ENCODE data around the gene CDK3.
"Not testable (repeated sequence)": the region's sequence is repeated elsewhere in the genome, so short reads cannot be mapped to it uniquely, and the experiment has no call there.

The CDK3 gene

DNA sequence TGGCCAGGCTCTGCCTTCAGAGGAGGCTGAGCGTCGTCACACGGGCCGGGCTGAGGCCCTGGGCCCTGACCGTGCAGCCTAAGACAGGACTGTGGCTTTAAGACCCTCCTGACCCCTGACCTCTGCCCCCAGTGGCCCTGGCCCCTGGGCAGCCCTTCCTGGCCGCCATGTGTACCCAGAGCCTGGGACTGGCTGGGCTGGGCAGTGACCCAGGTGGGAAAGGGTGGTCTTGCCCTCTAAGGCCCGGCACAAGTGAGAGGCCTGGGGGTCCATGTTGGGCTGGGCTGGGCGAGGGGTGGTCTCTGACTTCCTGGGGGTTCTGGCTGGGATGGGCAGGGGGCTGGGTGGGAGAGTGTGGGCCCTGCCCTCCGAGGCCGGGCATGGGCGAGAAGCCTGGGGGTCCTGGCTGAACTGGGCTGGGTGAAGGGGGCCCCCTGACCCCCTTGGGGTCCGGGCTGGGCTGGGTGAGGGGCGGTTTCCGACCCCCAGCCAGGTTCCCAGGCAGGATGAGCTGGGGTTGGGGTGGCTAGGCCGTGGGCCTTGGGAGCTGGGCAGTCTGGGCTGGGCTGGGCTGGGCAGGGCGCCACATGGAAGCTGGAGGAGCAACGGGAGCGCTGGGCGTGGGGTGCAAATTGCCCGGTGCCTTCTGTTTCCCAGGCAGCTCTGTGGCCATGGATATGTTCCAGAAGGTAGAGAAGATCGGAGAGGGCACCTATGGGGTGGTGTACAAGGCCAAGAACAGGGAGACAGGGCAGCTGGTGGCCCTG, at the start of gene CDK3:
Gene CDK3 (plus strand): TSS at position 101 of the 767 bp plus-strand sequence. CDS start 571 bp downstream, at position 672.
- Histone ChIP-seq H3K27me3 (ENCODE audit: insufficient read depth, low read length) (no peaks in the 10 kb centered on the region), H3K9me3 (ENCODE audit: low read length) (no peaks in the 10 kb centered on the region), H3K4me1 (ENCODE audit: insufficient read depth, low read length) (no peaks in the 10 kb centered on the region), H2AFZ (ENCODE audit: low read depth, low read length) (no peak within 1 kb of the TSS), H3K4me3 (ENCODE audit: low read length) (no peak within 1 kb of the TSS), H3K36me3 (ENCODE audit: insufficient read depth, low read length) (peaks cover 9% of the 10 kb centered on the region)

GRCh38 chr17:75950855-75951554, 49.6 kb upstream of the CDK3 start:
- no peaks in the 10 kb centered on the region for H3K27me3 ChIP-seq (ENCODE audit: insufficient read depth, low read length)
- no peak overlapping the region for H3K4me3 ChIP-seq (ENCODE audit: low read length)
- no peak overlapping the region for H2AFZ ChIP-seq (ENCODE audit: low read depth, low read length)
- no peaks in the 10 kb centered on the region for H3K9me3 ChIP-seq (ENCODE audit: low read length)
- H3K36me3 ChIP-seq (ENCODE audit: insufficient read depth, low read length), result peaks cover 77% of the 10 kb centered on the region
- H3K4me1 ChIP-seq (ENCODE audit: insufficient read depth, low read length), result no peaks in the 10 kb centered on the region

- Histone ChIP-seq H3K4me1 (ENCODE audit: insufficient read depth, low read length) (no peaks in the 10 kb centered on the region), H2AFZ (ENCODE audit: low read depth, low read length) (no peak overlapping the region), H3K36me3 (ENCODE audit: insufficient read depth, low read length) (peaks cover 26% of the 10 kb centered on the region), H3K4me3 (ENCODE audit: low read length) (no peak overlapping the region), H3K27me3 (ENCODE audit: insufficient read depth, low read length) (no peaks in the 10 kb centered on the region), H3K9me3 (ENCODE audit: low read length) (no peaks in the 10 kb centered on the region)
These were observed 41.4 kb upstream of the CDK3 start for GRCh38 chr17:75959051-75959838.

DNA sequence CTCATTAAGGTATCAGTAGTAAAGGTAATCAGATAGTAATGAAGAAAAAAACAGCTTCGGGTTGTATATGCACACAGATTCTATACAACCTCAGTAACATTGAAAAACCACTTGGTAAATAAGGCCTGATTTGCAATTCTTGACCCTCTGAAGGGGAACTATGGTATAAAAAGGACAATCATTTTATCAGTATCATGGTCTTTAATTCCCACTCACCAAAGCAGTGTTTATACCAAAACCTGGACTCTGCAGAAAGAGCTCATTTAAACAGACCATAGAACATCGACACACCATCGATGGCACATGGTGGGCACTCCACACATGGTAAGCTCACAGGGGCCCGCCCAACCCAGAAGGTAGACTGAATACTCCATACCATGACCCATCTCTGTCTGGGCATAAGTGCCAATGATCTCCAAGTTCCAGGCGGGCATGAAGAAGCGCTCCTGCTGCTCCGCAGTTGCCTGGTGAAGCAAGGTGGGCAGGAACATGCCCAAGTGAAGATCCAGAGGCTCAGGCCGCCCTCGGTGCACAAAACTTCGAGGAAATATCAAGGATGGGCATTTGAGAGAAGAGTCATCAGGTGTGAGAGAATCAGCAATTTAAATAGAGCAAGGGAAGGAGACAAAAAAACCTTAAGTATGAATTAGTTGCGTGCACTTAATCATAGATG, 40.7 kb upstream of the CDK3 start:
- no peak overlapping the region for H2AFZ ChIP-seq (ENCODE audit: low read depth, low read length)
- H3K9me3 ChIP-seq (ENCODE audit: low read length), result no peaks in the 10 kb centered on the region
- H3K27me3 ChIP-seq (ENCODE audit: insufficient read depth, low read length), result no peaks in the 10 kb centered on the region
- H3K36me3 ChIP-seq (ENCODE audit: insufficient read depth, low read length), result peaks cover 26% of the 10 kb centered on the region
- no peak overlapping the region for H3K4me3 ChIP-seq (ENCODE audit: low read length)
- H3K4me1 ChIP-seq (ENCODE audit: insufficient read depth, low read length), result no peaks in the 10 kb centered on the region

DNA sequence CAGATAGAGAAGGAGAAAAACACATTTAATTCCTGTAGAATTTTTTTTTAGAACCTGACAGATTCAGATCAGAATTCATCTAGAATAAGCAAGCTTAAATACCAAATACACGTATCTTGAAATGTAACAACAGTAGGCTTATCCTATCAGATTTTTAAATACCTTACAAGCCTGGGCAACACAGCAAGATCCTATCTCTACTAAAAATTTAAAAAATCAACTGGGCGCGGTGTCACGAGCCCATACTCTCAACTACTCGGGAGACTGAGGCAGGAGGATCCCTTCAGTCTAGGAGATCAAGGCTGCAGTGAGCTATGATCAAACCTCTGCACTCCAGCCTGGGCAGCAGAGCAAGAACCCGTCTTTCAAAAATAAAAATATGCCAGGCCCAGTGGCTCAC, 35.2 kb upstream of the CDK3 start:
- Histone ChIP-seq H3K4me3 (ENCODE audit: low read length) (no peak overlapping the region), H3K27me3 (ENCODE audit: insufficient read depth, low read length) (no peaks in the 10 kb centered on the region), H3K36me3 (ENCODE audit: insufficient read depth, low read length) (peaks cover 17% of the 10 kb centered on the region), H3K4me1 (ENCODE audit: insufficient read depth, low read length) (no peaks in the 10 kb centered on the region), H2AFZ (ENCODE audit: low read depth, low read length) (no peak overlapping the region), H3K9me3 (ENCODE audit: low read length) (no peaks in the 10 kb centered on the region)

DNA sequence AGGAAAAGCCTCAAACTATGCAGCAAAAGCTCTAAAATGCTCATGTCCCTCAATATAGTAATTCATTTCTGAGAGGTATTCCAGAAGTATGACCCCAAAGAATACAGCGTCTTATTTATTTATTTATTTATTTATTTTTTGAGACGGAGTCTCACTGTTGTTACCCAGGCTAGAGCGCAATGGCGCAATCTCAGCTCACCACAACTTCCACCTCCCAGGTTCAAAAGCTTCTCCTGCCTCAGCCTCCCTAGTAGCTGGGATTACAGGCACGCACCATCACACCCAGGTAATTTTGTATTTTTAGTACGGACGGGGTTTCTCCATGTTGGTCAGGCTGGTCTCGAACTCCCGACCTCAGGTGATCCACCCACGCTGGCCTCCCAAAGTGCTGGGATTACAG, 31.6 kb upstream of the CDK3 start:
- H3K36me3 ChIP-seq (ENCODE audit: insufficient read depth, low read length), result peaks cover 19% of the 10 kb centered on the region
- H3K9me3 ChIP-seq (ENCODE audit: low read length), result not testable (repeated sequence)

DNA sequence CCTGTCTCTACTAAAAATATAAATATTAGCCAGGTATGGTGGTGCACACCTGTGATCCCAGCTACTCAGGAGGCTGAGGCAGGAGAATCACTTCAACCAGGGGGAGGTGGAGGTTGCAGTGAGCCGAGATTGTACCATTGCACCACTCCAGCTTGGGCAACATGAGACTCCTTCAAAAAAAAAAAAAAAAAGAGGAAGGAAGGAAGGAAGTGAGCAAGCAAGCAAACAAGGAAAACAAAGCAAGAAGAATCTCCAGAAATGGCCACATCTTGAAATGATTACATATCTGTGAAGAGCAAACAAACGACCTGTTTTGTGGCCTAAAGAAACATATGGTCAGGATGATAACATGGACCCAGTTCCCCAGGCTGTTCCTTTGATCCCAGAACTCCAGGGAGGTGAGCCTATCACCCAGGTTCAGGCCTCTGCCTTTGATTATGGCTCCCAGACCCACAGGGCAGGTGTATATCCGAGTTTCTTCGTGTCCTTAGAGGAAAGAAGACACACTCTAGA, 30.6 kb upstream of the CDK3 start:
- Histone ChIP-seq H3K36me3 (ENCODE audit: insufficient read depth, low read length) (peaks cover 21% of the 10 kb centered on the region), H2AFZ (ENCODE audit: low read depth, low read length) (no peak overlapping the region)

More for the DNA sequence above, 31.6 kb upstream of the CDK3 start:
- H2AFZ ChIP-seq (ENCODE audit: low read depth, low read length); H3K4me3 ChIP-seq (ENCODE audit: low read length); H3K4me1 ChIP-seq (ENCODE audit: insufficient read depth, low read length); H3K27me3 ChIP-seq (ENCODE audit: insufficient read depth, low read length): not testable (repeated sequence)

GRCh38 chr17:75970626-75971025, 30.0 kb upstream of the CDK3 start:
- Histone ChIP-seq H3K27me3 (ENCODE audit: insufficient read depth, low read length) (no peaks in the 10 kb centered on the region), H2AFZ (ENCODE audit: low read depth, low read length) (no peak overlapping the region), H3K4me3 (ENCODE audit: low read length) (no peak overlapping the region), H3K9me3 (ENCODE audit: low read length) (no peaks in the 10 kb centered on the region), H3K36me3 (ENCODE audit: insufficient read depth, low read length) (peaks cover 21% of the 10 kb centered on the region), H3K4me1 (ENCODE audit: insufficient read depth, low read length) (no peaks in the 10 kb centered on the region)

More for the DNA sequence above, 30.6 kb upstream of the CDK3 start:
- no peaks in the 10 kb centered on the region for H3K9me3 ChIP-seq (ENCODE audit: low read length)
- no peaks in the 10 kb centered on the region for H3K27me3 ChIP-seq (ENCODE audit: insufficient read depth, low read length)
- no peaks in the 10 kb centered on the region for H3K4me1 ChIP-seq (ENCODE audit: insufficient read depth, low read length)
- H3K4me3 ChIP-seq (ENCODE audit: low read length), result no peak overlapping the region

- not testable (repeated sequence) for H3K27me3 ChIP-seq (ENCODE audit: insufficient read depth, low read length); H3K9me3 ChIP-seq (ENCODE audit: low read length); H3K4me3 ChIP-seq (ENCODE audit: low read length); H2AFZ ChIP-seq (ENCODE audit: low read depth, low read length)
- Histone ChIP-seq H3K36me3 (ENCODE audit: insufficient read depth, low read length) (peaks cover 12% of the 10 kb centered on the region), H3K4me1 (ENCODE audit: insufficient read depth, low read length) (peaks cover 13% of the 10 kb centered on the region)
These were observed 25.5 kb upstream of the CDK3 start for GRCh38 chr17:75975187-75975586.

DNA sequence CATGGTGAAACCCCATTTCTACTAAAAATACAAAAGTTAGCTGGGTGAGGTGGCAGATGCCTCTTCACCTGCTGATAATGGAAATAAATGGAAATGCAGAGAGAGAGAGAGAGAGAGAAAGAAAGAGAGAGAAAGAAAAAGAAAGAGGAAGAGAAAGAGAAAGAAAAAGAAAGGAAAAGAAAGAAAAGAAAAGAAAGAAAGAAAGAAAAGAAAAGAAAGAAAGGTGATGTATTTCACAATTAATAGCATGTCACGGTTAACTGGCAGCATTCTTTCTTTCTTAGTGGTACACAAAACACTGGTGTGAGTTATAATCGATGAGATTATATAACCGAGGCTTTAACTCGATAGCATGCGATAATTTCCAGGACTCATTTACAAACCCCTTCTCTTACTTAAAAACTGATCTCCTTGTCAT, 24.9 kb upstream of the CDK3 start:
- no peak overlapping the region for H2AFZ ChIP-seq (ENCODE audit: low read depth, low read length)
- no peak overlapping the region for H3K4me3 ChIP-seq (ENCODE audit: low read length)
- peaks cover 13% of the 10 kb centered on the region for H3K4me1 ChIP-seq (ENCODE audit: insufficient read depth, low read length)
- H3K27me3 ChIP-seq (ENCODE audit: insufficient read depth, low read length), result no peaks in the 10 kb centered on the region
- H3K9me3 ChIP-seq (ENCODE audit: low read length), result no peaks in the 10 kb centered on the region
- H3K36me3 ChIP-seq (ENCODE audit: insufficient read depth, low read length), result peaks cover 8% of the 10 kb centered on the region

- Histone ChIP-seq H2AFZ (ENCODE audit: low read depth, low read length) (no peak overlapping the region), H3K4me3 (ENCODE audit: low read length) (no peak overlapping the region), H3K27me3 (ENCODE audit: insufficient read depth, low read length) (no peaks in the 10 kb centered on the region), H3K36me3 (ENCODE audit: insufficient read depth, low read length) (peaks cover 8% of the 10 kb centered on the region), H3K4me1 (ENCODE audit: insufficient read depth, low read length) (peaks cover 13% of the 10 kb centered on the region), H3K9me3 (ENCODE audit: low read length) (no peaks in the 10 kb centered on the region)
These were observed 24.3 kb upstream of the CDK3 start for GRCh38 chr17:75976175-75976848.
